ENCODE data around the gene CHAT.

CHAT gene

DNA sequence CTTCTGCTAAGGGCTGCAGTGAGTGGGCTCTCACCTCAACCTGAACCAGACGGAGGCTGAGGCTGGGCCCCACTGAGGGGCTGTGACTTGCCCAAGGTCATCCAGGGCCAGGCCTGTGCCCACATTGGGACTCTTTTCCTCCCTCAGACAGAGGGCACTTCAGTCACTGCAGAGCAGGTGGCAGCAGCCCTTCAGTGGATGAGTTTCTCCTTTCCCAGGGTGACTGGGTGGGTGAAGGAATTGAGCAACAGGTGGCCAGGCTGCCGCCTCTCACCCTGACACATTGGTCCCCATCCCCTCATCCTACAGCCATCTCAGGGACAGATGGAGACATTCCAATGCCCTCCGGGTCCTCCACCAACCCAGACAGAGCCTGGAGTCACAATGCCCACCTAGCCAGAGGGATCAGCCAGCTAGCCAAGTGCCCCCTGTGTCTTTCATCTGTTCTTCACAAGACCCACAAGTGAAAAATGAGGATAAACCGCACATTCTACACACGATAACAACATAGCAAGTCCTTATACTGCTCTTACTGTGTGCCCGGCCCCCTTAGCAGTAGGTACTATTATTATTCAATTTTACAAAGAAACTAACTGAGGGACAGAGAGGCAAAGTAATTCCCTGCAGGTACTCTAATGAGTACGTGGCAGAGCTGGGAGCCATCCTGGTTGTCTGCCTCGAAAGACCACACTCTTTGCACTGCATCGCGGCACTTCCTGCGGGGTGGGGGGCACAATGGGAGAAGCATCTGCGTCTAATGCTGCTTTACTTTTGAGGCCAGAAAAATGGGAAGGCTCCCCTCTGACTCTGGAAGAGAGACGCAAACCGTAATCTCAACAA lies 5.5 kb upstream of the CHAT start:
- no peak for DNase-seq (ENCODE audit: low read depth)
- H3K4me3 ChIP-seq (ENCODE audit: low read depth, low read length): no peak overlapping the region
- TF ChIP-seq, protein P1, sequence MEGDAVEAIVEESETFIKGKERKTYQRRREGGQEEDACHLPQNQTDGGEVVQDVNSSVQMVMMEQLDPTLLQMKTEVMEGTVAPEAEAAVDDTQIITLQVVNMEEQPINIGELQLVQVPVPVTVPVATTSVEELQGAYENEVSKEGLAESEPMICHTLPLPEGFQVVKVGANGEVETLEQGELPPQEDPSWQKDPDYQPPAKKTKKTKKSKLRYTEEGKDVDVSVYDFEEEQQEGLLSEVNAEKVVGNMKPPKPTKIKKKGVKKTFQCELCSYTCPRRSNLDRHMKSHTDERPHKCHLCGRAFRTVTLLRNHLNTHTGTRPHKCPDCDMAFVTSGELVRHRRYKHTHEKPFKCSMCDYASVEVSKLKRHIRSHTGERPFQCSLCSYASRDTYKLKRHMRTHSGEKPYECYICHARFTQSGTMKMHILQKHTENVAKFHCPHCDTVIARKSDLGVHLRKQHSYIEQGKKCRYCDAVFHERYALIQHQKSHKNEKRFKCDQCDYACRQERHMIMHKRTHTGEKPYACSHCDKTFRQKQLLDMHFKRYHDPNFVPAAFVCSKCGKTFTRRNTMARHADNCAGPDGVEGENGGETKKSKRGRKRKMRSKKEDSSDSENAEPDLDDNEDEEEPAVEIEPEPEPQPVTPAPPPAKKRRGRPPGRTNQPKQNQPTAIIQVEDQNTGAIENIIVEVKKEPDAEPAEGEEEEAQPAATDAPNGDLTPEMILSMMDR (IDR thresholded peaks at IDR 0.05; ENCODE audit: low read depth, low read length, missing control alignments): no peak

DNA sequence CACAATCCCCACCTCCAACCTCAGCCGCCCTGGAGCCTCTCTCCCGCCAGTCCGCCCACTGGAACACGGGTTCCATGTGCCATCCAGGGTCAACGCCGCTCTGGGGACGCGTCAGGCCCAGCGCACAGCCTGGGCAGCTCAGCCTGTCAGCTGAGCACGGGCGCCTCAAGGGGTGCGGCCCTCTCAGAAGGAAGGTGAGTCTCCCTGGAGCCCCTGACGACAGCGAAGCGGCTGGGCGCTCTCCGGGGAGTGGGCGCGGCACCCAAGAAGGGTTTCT lies 4.9 kb upstream of the CHAT start:
- TF ChIP-seq, protein P1 (IDR thresholded peaks at IDR 0.05; ENCODE audit: low read depth, low read length, missing control alignments): no peak
- no peak overlapping the region for H3K4me3 ChIP-seq (ENCODE audit: low read depth, low read length)
- DNase-seq (ENCODE audit: low read depth): no peak

DNA sequence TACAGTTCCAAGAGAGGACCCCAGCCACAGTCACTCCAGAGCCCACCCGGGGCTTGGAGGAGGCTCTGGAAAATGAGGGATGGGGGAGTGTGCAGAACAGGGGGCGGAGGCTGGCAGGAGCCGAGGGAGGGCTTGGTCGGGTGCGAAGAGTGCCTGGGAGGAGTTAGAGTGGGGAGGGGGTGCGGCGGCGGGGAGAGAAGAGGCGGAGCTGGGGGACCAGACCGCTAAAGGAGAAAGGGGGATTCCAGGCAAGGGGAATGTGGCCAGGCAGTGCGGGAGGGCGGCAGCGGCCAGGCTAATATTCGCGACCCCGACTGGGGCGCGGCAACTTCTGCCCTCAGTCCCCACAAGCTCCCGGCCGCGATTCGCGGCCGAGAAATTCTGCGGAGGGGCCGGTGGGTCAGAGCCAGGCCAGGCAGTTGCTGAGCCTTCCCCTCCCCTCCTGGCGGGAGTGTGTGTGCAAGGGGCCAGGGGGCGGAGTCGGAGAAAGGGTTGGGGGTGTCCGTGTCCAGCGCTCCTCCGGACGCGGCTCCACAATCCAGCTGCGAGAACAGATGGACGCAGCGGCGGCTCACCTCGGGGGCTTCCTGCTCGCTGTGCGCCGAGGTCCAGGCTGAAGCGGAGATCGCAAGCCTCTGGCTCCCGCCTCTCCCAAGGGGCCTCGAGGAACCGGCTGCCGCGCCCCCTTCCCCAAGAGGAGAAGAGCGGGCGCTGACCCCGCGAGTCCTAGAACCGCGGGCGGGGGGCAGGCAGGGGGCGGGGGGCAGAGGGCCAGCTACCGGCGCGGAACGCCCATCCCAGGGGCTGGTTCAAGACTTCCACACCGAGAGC lies 4.3 kb upstream of the CHAT start:
- DNase-seq (ENCODE audit: low read depth): no peak
- no peak overlapping the region for H3K4me3 ChIP-seq (ENCODE audit: low read depth, low read length)
- TF ChIP-seq, protein P1 (IDR thresholded peaks at IDR 0.05; ENCODE audit: low read depth, low read length, missing control alignments): no peak

DNA sequence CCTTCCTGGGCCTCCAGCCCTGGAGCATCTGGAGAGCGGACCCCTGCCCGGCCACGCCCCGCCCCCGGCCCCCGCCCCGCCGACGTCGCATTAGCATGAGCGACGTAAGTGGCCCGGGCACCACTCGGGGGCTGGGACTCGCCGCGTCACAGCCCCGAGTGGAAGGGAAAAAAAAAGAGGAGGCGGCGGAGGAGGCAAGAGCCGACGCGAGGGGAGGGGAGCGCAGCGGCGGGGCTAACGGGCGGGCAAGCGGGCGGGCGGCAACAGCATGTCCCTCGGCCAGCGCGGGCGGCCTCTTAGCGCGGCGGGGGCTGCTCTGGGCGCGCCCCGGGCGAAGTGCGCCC lies 3.8 kb upstream of the CHAT start, which contains the start of gene SLC18A3:
TSS of gene SLC18A3 (plus strand) at position 197 of the 344 bp plus-strand sequence. CDS start 431 bp downstream, outside the sequence.
- TF ChIP-seq, protein P1 (IDR thresholded peaks at IDR 0.05; ENCODE audit: low read depth, low read length, missing control alignments): no peak
- H3K4me3 ChIP-seq (ENCODE audit: low read depth, low read length): no peak within 1 kb of the TSS
- DNase-seq (ENCODE audit: low read depth): no peak

DNA sequence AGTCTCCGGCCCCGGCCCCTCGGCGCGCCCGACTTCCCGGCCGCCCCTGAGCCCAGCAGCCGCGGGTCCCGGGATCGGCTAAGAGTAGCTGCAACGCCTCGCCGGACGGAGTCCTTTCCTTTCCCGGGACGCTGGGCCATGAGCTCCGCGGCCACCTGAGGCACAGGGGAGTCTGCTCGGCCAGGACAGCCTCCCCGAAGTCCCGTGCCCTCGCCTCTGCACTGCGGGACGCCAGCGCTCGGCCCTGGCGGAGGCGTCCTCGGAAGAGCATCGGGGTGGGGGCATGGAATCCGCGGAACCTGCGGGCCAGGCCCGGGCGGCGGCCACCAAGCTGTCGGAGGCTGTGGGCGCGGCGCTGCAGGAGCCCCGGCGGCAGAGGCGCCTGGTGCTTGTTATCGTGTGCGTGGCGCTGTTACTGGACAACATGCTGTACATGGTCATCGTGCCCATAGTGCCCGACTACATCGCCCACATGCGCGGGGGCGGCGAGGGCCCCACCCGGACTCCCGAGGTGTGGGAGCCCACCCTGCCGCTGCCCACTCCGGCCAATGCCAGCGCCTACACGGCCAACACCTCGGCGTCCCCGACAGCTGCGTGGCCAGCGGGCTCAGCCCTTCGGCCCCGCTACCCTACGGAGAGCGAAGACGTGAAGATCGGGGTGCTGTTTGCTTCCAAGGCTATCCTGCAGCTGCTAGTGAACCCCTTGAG lies 3.2 kb upstream of the CHAT start:
- TF ChIP-seq, protein P1 (IDR thresholded peaks at IDR 0.05; ENCODE audit: low read depth, low read length, missing control alignments): no peak
- no peak overlapping the region for H3K4me3 ChIP-seq (ENCODE audit: low read depth, low read length)
- DNase-seq (ENCODE audit: low read depth): no peak

DNA sequence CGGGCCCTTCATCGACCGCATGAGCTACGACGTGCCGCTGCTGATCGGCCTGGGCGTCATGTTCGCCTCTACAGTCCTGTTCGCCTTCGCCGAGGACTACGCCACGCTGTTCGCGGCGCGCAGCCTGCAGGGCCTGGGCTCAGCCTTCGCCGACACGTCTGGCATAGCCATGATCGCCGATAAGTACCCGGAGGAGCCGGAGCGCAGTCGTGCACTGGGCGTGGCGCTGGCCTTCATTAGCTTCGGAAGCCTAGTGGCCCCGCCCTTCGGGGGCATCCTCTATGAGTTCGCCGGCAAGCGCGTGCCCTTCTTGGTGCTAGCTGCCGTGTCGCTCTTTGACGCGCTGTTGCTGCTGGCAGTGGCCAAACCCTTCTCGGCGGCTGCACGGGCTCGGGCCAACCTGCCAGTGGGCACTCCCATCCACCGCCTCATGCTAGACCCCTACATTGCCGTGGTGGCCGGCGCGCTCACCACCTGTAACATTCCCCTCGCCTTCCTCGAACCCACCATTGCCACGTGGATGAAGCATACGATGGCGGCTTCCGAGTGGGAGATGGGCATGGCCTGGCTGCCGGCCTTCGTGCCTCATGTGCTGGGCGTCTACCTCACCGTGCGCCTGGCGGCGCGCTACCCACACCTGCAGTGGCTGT lies 2.5 kb upstream of the CHAT start:
- TF ChIP-seq, protein P1 (IDR thresholded peaks at IDR 0.05; ENCODE audit: low read depth, low read length, missing control alignments): no peak
- no peak overlapping the region for H3K4me3 ChIP-seq (ENCODE audit: low read depth, low read length)
- DNase-seq (ENCODE audit: low read depth): no peak

All from GM12864 (cell line).